ENCODE data around the gene FBXO9.

The FBXO9 gene

GRCh38 chr6:53139841-53140413 is 74.7 kb downstream of the FBXO9 start:
- no peak for DNase-seq

GRCh38 chr6:53142810-53143209 is 77.6 kb downstream of the FBXO9 start:
- DNase-seq: no peak

DNA sequence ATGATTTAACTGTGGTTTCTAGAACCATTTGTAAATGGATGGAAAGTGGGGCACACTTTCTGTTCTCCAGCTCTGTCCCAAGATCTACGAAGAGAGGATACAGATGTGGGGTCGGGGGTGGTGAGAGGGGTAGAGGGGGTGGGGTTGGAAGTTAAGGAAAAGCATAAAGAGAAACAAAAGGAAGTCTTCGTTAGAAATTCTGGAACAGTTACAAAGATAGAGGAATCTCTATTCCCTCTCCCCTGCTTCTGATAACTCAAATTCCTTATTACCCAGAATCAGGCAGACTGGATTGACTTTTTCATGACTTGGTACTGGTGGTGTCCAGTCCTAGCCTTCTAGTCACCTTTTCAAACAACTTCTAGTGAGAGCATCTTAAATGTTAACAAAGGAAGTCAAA is 78.5 kb downstream of the FBXO9 start:
- DNase-seq: no peak

DNA sequence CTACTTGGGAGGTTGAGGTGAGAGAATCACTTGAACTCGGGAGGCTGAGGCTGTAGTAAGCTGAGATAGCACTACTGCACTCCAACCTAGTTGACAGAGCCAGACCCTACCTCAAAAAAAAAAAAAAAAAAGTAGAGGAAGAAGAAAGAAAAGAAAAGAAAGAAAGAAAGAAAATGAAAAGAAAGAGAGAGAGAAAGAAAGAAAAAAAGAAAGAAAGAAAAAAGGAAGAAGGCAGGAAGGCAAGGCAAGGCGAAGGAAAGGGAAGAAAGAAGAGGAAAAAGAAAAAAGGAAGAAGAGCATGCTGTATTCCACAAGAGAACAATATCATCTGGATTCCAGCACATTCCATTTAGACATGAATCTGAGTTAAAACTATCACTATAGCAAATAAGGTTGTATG is 79.6 kb downstream of the FBXO9 start:
- DNase-seq: no peak

DNA sequence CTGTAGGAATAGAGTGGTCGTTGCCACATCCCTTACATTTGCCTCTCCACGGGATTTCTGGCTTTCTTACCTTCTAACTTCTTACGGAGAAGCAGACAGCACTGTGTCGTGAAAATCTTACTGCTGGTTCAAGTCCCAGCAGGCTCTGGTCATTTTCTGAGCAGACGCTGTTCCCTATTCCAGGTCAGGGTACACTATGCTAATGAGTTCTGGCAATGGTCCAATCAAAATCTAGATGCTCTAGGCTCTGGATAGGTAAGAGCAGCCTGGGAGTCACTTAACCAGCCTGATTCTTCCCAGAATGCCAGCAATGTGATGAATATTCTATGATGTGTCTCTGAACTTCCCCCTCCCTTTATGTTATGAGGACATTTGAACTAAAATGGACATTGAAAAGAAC is 83.5 kb downstream of the FBXO9 start, which contains the start of gene GCM1:
TSS of gene GCM1 (minus strand) at position 158 of the 400 bp plus-strand sequence. CDS start 3,209 bp downstream, outside the sequence.
- DNase-seq: no peak
